ENCODE data around the gene YARS2. TPM values are rescaled to one million over a fixed set of nuclear protein-coding genes. Genes with fewer than 3 reads are reported as not detected.
"Not testable (repeated sequence)": the region's sequence is repeated elsewhere in the genome, so short reads cannot be mapped to it uniquely, and the experiment has no call there.

The YARS2 gene
- total RNA-seq, 1 donor from 2014 or later, result 12.2 TPM

GRCh38 chr12:32756476-32757066, 874 bp upstream of the YARS2 start:
- DNase-seq (ENCODE audit: low spot score) (no peak), ATAC-seq (no peak)
- intact Hi-C loops (cut with DNase I), result loop anchor here (5.0 to 10.0 kb wide), 2 partner anchors 161 to 1032 kb away; partner anchors contain the start of gene AMN1

- peak; percentile 63 for ATAC-seq
- intact Hi-C loops (cut with DNase I), result loop anchor here (5.0 to 10.0 kb wide), 2 partner anchors 162 to 1030 kb away; partner anchors contain the start of gene AMN1
- peak; percentile 83 for DNase-seq (ENCODE audit: low spot score)
Observed at GRCh38 chr12:32755051-32755653, 545 bp downstream of the YARS2 start.

DNA sequence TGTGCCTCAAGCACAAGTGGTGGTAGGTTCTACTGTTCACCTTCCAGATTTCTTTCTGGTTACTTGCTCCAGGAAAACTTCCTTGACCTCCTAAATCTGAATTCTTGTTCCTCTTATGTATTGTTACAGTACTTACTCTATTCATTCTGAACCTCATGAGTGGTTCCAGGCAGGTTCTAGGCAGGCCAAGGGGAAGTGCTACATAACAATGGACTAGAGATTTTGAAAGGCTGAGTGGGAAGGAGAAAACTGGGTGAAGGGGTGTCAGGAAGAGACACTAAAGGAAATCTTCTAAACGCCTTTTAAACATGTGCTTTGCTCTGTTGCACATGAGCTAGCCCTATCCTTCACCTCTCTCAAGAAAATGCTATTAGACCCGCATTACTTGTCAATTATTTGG, 1.6 kb downstream of the YARS2 start:
- DNase-seq (ENCODE audit: low spot score) (no peak), ATAC-seq (no peak)
- intact Hi-C loops (cut with DNase I), result loop anchor here (10.0 kb wide), 1 partner anchor 1029 kb away; the partner anchor contains the start of gene AMN1

DNA sequence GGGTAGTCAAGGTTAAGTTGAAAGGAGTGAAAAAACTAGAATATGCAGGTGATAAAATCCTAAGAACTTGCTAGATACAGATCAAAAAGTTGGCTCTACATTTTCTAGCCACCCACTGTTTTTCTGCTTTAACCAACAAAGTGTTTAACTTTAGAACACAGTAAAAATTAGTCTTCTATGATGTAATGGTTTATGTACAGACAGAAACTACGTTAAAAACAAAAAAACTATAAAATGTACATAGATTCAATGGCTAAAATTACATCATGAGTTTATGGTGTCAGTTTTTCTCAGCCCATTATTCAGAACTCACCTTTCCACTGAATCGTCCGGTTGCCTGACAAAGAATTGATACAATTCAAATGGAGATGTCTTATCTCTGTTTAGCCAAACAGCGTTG, 2.1 kb downstream of the YARS2 start:
- no peak for ATAC-seq
- intact Hi-C loops (cut with DNase I), result loop anchor here (10.0 kb wide), 1 partner anchor 1029 kb away; the partner anchor contains the start of gene AMN1
- DNase-seq (ENCODE audit: low spot score), result no peak

GRCh38 chr12:32743264-32743663, 12.4 kb downstream of the YARS2 start:
- ATAC-seq (no peak), DNase-seq (ENCODE audit: low spot score) (no peak)
- intact Hi-C loops (cut with DNase I), result no loop called here

- intact Hi-C loops (cut with DNase I), result no loop called here
- DNase-seq (ENCODE audit: low spot score) (no peak), ATAC-seq (no peak)
Observed at GRCh38 chr12:32742133-32742532, 13.6 kb downstream of the YARS2 start.

DNA sequence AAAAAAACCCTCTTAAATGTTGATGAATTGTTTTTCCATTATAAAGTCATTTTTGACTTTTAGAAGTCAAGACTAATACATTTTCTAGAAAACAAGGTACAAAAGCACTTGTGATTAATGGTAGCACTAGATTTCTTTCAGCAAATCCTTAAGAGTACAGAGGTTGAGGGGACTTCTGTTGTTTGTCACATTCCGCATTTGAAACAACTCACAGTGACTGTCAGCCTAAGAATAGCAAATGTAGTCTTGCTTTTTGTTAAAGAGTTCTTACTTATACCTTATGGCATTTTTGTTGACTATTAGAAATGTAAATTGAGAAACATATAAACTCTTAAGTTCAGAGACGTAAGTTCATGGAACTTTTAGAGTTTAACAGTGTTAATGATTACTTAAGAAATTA, 16.4 kb downstream of the YARS2 start:
- no peak for DNase-seq (ENCODE audit: low spot score)
- intact Hi-C loops (cut with DNase I), result no loop called here
- ATAC-seq, result no peak

DNA sequence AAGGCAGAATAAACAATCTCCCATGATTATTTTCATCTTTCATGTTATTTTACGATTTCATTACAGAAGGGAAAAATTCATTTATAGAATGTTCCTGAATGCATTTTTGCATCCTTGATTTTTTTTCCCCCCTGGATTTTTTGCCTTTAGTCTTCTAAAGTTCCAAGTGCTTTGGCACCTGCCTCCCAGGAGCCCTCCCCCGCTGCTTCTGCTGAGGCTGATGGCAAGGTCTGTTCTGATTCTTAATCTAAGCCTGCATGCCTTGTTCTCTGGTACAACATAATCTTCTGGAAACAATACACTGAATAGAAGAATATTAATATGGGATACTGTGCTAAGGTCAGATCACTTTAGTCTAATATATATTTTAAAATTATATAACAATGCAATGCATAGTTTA, 18.0 kb downstream of the YARS2 start:
- ATAC-seq (no peak), DNase-seq (ENCODE audit: low spot score) (no peak)
- intact Hi-C loops (cut with DNase I), result no loop called here

GRCh38 chr12:32736445-32736844, 19.3 kb downstream of the YARS2 start:
- no peak for DNase-seq (ENCODE audit: low spot score)
- ATAC-seq, result no peak
- intact Hi-C loops (cut with DNase I), result no loop called here

DNA sequence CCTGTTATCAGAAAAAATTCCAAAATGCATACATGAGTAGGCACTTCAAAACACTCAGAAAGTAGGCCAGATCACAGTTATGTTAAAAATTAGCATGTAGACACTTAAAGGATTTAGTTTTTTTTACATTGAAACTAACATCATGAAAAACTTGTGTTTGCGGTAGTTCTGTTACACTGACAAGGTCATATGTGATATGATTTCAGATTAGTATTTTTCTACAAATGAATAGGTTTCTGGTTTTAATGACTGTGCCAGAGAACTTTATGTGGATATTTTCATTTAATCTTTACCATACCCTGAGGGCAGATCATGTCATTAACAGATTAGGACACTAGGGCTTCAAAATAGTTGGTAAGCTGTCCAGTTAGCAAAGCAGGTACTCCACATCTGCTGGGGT, 20.7 kb downstream of the YARS2 start:
- intact Hi-C loops (cut with DNase I), result no loop called here

GRCh38 chr12:32727237-32727636, 28.5 kb downstream of the YARS2 start:
- DNase-seq (ENCODE audit: low spot score), result no peak
- no peak for ATAC-seq

More for the DNA sequence above, 20.7 kb downstream of the YARS2 start:
- ATAC-seq, result no peak
- DNase-seq (ENCODE audit: low spot score), result no peak

GRCh38 chr12:32726286-32726685, 29.4 kb downstream of the YARS2 start:
- no peak for ATAC-seq
- intact Hi-C loops (cut with DNase I), result no loop called here

More at GRCh38 chr12:32727237-32727636, 28.5 kb downstream of the YARS2 start:
- intact Hi-C loops (cut with DNase I), result no loop called here

GRCh38 chr12:32725308-32725707, 30.4 kb downstream of the YARS2 start:
- ATAC-seq; intact Hi-C loops (cut with DNase I); DNase-seq (ENCODE audit: low spot score): not testable (repeated sequence)

More at GRCh38 chr12:32726286-32726685, 29.4 kb downstream of the YARS2 start:
- DNase-seq (ENCODE audit: low spot score), result no peak

DNA sequence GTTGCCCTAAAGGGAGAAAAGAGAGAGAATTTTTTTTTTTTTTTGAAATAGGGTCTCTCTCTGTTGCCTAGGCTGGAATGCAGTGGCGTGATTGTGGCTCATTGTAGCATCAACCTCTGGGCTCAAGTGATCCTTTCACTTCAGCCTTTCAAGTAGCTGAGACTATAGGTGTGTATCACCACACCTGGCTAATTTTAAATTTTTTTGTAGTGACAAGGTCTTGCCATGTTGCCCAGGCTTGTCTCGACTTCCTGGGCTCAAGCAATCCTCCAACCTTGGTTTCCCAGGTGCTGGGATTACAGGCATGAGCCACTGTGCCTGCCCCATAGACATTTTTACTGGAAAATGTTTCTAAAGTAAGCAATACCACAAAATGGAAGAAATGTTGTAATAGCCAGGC, 36.8 kb downstream of the YARS2 start:
- intact Hi-C loops (cut with DNase I), result no loop called here
- no peak for ATAC-seq
- no peak for DNase-seq (ENCODE audit: low spot score)

GRCh38 chr12:32714772-32715171, 40.9 kb downstream of the YARS2 start:
- DNase-seq (ENCODE audit: low spot score) (no peak), ATAC-seq (no peak)
- intact Hi-C loops (cut with DNase I), result no loop called here

DNA sequence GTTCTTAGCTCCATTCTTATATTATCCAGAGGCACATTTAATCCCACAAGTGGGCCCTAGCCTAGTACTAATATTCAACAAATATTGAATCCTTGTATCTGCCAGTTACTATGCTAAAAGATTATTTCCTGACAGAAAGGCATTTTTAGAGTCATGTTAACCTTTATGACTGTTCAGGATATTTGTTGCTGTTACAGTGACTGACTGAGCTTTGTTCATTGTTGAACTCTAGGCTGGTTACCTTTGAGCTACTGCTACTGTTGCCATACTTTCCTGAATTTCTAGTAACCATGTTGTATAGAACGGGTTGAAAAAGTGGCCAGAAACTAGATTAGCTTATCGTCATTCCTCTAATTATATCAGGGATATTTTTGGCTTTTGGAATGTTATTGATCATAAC, 46.8 kb downstream of the YARS2 start:
- ATAC-seq, result no peak
- intact Hi-C loops (cut with DNase I), result no loop called here

DNA sequence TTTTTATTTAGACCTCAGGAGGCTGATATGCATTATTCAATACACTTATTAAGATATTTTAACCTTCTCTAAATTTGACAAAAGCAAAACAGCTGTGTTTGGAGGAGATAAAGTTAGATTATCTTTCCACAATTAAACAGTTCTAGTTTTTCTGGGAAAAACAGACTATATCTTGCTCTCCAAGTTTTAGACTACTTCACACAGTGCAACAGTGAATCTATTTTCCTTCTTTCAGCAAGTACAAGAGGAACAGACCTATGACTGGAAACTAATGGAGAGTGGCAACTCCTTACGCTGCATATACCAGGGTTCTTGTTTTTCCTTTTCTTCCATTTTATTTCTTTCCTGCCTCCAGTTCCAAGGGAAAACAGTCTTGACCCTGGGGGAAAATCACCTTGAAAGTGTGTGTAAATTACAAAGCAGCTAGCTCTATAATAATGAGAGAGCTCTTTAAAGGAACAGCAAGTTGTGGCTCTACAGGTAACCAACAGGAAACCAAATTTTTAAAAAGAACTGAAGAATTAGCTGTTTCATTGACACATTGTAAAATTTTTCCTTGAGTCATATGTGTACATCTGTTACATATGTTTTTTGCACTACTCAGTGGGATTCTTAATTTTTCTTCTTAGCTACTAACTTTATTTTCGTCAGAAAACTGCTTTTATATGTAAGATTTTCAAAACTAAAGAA, 49.2 kb downstream of the YARS2 start:
- DNase-seq (ENCODE audit: low spot score) (no peak), ATAC-seq (no peak)
- intact Hi-C loops (cut with DNase I), result no loop called here

More for the DNA sequence above, 46.8 kb downstream of the YARS2 start:
- DNase-seq (ENCODE audit: low spot score), result no peak

GRCh38 chr12:32705783-32706182, 49.9 kb downstream of the YARS2 start:
- intact Hi-C loops (cut with DNase I), result no loop called here
- ATAC-seq, result no peak

DNA sequence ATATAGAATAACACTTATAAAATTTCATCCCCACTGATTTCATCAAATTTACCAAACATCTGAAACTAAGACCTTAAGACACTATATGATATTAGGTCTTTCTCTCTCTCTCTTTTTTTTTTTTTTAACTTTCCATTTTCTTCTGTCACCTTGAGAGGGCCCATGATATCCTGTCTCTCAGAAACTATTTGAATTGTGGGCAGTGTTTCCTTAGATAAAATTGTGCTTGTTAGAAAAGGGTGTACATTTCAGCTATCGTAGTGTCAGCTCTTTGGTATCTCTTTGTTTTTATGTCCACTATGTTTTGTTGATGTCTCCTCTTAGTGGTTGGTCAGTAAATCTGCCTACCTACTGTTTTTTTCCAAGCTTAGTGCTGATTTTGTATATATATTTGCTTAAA, 52.8 kb downstream of the YARS2 start:
- DNase-seq (ENCODE audit: low spot score), result no peak
- intact Hi-C loops (cut with DNase I), result no loop called here
- ATAC-seq, result no peak

More at GRCh38 chr12:32705783-32706182, 49.9 kb downstream of the YARS2 start:
- no peak for DNase-seq (ENCODE audit: low spot score)

DNA sequence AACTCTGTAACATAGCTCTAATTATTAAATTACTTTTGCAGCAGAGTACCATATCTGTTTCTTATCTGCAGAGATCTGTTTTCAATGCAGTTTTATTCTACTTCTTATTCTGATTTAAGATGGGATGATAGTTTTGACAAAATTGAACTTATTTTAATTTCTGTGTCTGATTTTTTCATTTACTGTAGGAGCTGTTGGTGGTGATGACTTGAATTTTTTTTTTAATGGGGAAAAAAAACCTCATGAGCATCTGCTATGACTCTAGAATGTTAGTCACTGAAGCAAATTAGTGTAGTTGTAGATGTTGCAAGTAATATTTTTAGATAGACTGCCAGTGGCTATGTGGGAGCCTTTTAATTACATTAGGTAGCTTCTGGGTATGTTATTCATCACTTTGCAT, 53.2 kb downstream of the YARS2 start:
- ATAC-seq, result no peak
- intact Hi-C loops (cut with DNase I), result no loop called here
- no peak for DNase-seq (ENCODE audit: low spot score)
